Measurements from ENCODE around the gene LSM3. TPM values are rescaled to one million over a fixed set of nuclear protein-coding genes. Genes with fewer than 3 reads are reported as not detected.

Gene LSM3
- total and polyA plus RNA-seq, 7 experiments from 2014 or later: 6.0 to 26.2 (median 9.4) TPM

GRCh38 chr3:14132689-14133088, 45.9 kb upstream of the LSM3 start:
- Mint-ChIP-seq H3K4me3 (no peak overlapping the region), H3K36me3 (peaks cover 25 to 81% (median 31%) of the 10 kb centered on the region in 5 donors)
- CTCF ChIA-PET: interaction anchor here (0.6 kb wide), 1 partner anchor 905 kb away, joined by 5 read pairs; no protein-coding TSS in a partner anchor

GRCh38 chr3:14133188-14133800, 45.3 kb upstream of the LSM3 start:
- no peak for ATAC-seq
- H3K36me3 ChIP-seq (ENCODE audit: control insufficient read depth in 2 of 3, insufficient read depth in 3 of 3, low read length in 3 of 3): peaks cover 20 to 97% (median 36%) of the 10 kb centered on the region in 3 experiments
- peak overlapping the region in 1 of 9 donors; percentile 49 for H3K27ac Mint-ChIP-seq

More at GRCh38 chr3:14132689-14133088, 45.9 kb upstream of the LSM3 start:
- H3K4me1 ChIP-seq (ENCODE audit: control insufficient read depth in 2 of 2, insufficient read depth in 2 of 2, low read length in 2 of 2): no peaks in the 10 kb centered on the region
- H3K36me3 ChIP-seq (ENCODE audit: control insufficient read depth in 2 of 3, insufficient read depth in 3 of 3, low read length in 3 of 3): peaks cover 20 to 97% (median 36%) of the 10 kb centered on the region in 3 experiments
- H3K4me3 ChIP-seq (ENCODE audit: low read length): no peak overlapping the region
- ATAC-seq: no peak
- no peaks in the 10 kb centered on the region for H3K9me3 ChIP-seq (ENCODE audit: control insufficient read depth in 2 of 3, low read length in 3 of 3)
- no peak for DNase-seq
- POLR2A ChIA-PET: interaction anchor here (1.1 to 2.1 kb wide), 2 partner anchors 10 to 30 kb away, joined by 3 to 4 read pairs; no protein-coding TSS in a partner anchor
- intact Hi-C loops (cut with micrococcal nuclease): no loop called here
- no peaks in the 10 kb centered on the region for H3K27me3 Mint-ChIP-seq
- H3K27me3 ChIP-seq (ENCODE audit: control insufficient read depth in 2 of 2, insufficient read depth in 2 of 2, low read length in 2 of 2): no peaks in the 10 kb centered on the region
- no peak overlapping the region for H3K27ac ChIP-seq (ENCODE audit: low read depth, low read length)
- no peaks in the 10 kb centered on the region for H3K9me3 Mint-ChIP-seq
- no peak overlapping the region for H3K27ac Mint-ChIP-seq
- peaks cover 7 to 13% (median 10%) of the 10 kb centered on the region in 7 donors for H3K4me1 Mint-ChIP-seq

GRCh38 chr3:14133876-14134275, 44.7 kb upstream of the LSM3 start:
- ChIA-PET POLR2A (interaction anchor here (0.5 to 1.1 kb wide), 2 partner anchors 28 to 194 kb away, joined by 3 read pairs; no protein-coding TSS in a partner anchor), CTCF (no interaction called here)

More at GRCh38 chr3:14133188-14133800, 45.3 kb upstream of the LSM3 start:
- Mint-ChIP-seq H3K4me1 (peaks cover 3 to 8% (median 5%) of the 10 kb centered on the region in 7 donors), H3K4me3 (no peak overlapping the region), H3K27me3 (no peaks in the 10 kb centered on the region), H3K36me3 (peaks cover 23 to 78% (median 28%) of the 10 kb centered on the region in 5 donors), H3K9me3 (no peaks in the 10 kb centered on the region)
- intact Hi-C loops (cut with micrococcal nuclease): no loop called here
- POLR2A ChIA-PET: interaction anchor here (1.1 to 2.1 kb wide), 2 partner anchors 9 to 29 kb away, joined by 3 to 4 read pairs; no protein-coding TSS in a partner anchor
- Histone ChIP-seq H3K4me3 (ENCODE audit: low read length) (no peak overlapping the region), H3K4me1 (ENCODE audit: control insufficient read depth in 2 of 2, insufficient read depth in 2 of 2, low read length in 2 of 2) (no peaks in the 10 kb centered on the region), H3K27ac (ENCODE audit: low read depth, low read length) (no peak overlapping the region), H3K9me3 (ENCODE audit: control insufficient read depth in 2 of 3, low read length in 3 of 3) (no peaks in the 10 kb centered on the region), H3K27me3 (ENCODE audit: control insufficient read depth in 2 of 2, insufficient read depth in 2 of 2, low read length in 2 of 2) (no peaks in the 10 kb centered on the region)
- CTCF ChIA-PET: interaction anchor here (0.6 kb wide), 1 partner anchor 906 kb away, joined by 5 read pairs; no protein-coding TSS in a partner anchor
- DNase-seq: no peak

DNA sequence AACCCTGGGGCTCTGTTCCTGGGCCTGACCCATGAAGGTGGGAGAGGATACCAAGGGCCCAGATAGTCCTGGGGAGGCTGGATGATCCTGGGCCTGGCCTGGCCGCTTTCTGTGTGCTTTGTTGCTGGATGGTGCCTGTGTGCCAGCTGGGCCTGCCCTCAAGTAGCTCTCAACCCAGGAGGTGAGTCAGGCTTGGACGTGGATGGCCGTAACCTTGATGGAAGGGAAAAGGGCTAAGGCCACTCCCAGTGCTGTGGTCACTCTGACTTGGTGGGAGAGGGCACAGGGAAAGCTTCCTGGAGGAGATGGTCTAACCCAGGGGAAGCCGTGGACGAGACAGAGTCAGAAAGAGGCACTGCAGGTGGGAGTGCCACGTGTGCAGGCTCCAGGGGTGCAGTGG, 44.3 kb upstream of the LSM3 start:
- no peaks in the 10 kb centered on the region for H3K4me1 ChIP-seq (ENCODE audit: control insufficient read depth in 2 of 2, insufficient read depth in 2 of 2, low read length in 2 of 2)
- Mint-ChIP-seq H3K9me3 (no peaks in the 10 kb centered on the region), H3K36me3 (peaks cover 20 to 73% (median 23%) of the 10 kb centered on the region in 5 donors), H3K4me1 (peaks cover 0 to 5% (median under 1%) of the 10 kb centered on the region in 7 donors), H3K27me3 (no peaks in the 10 kb centered on the region), H3K27ac (peak overlapping the region in 1 of 9 donors; percentile 41), H3K4me3 (no peak overlapping the region)
- intact Hi-C loops (cut with micrococcal nuclease): no loop called here
- ChIA-PET POLR2A (interaction anchor here (0.5 kb wide), 1 partner anchor 194 kb away, joined by 3 read pairs; no protein-coding TSS in a partner anchor), CTCF (no interaction called here)
- ATAC-seq: no peak
- no peaks in the 10 kb centered on the region for H3K9me3 ChIP-seq (ENCODE audit: control insufficient read depth in 2 of 3, low read length in 3 of 3)
- H3K36me3 ChIP-seq (ENCODE audit: control insufficient read depth in 2 of 3, insufficient read depth in 3 of 3, low read length in 3 of 3): peaks cover 20 to 100% (median 35%) of the 10 kb centered on the region in 3 experiments
- H3K4me3 ChIP-seq (ENCODE audit: low read length): no peak overlapping the region
- DNase-seq: no peak
- no peaks in the 10 kb centered on the region for H3K27me3 ChIP-seq (ENCODE audit: control insufficient read depth in 2 of 2, insufficient read depth in 2 of 2, low read length in 2 of 2)
- H3K27ac ChIP-seq (ENCODE audit: low read depth, low read length): no peak overlapping the region

More at GRCh38 chr3:14133876-14134275, 44.7 kb upstream of the LSM3 start:
- Histone ChIP-seq H3K4me3 (ENCODE audit: low read length) (no peak overlapping the region), H3K4me1 (ENCODE audit: control insufficient read depth in 2 of 2, insufficient read depth in 2 of 2, low read length in 2 of 2) (no peaks in the 10 kb centered on the region), H3K27me3 (ENCODE audit: control insufficient read depth in 2 of 2, insufficient read depth in 2 of 2, low read length in 2 of 2) (no peaks in the 10 kb centered on the region), H3K9me3 (ENCODE audit: control insufficient read depth in 2 of 3, low read length in 3 of 3) (no peaks in the 10 kb centered on the region), H3K36me3 (ENCODE audit: control insufficient read depth in 2 of 3, insufficient read depth in 3 of 3, low read length in 3 of 3) (peaks cover 20 to 97% (median 36%) of the 10 kb centered on the region in 3 experiments), H3K27ac (ENCODE audit: low read depth, low read length) (no peak overlapping the region)
- Mint-ChIP-seq H3K36me3 (peaks cover 21 to 76% (median 23%) of the 10 kb centered on the region in 5 donors), H3K9me3 (no peaks in the 10 kb centered on the region), H3K27me3 (no peaks in the 10 kb centered on the region), H3K4me3 (no peak overlapping the region), H3K27ac (peak overlapping the region in 1 of 9 donors; percentile 41), H3K4me1 (peaks cover 0 to 5% (median 1%) of the 10 kb centered on the region in 7 donors)
- intact Hi-C loops (cut with micrococcal nuclease): no loop called here
- ATAC-seq (no peak), DNase-seq (no peak)

GRCh38 chr3:14135581-14135980, 43.0 kb upstream of the LSM3 start:
- Mint-ChIP-seq H3K27ac (peak overlapping the region in 1 of 9 donors; percentile 1), H3K27me3 (no peaks in the 10 kb centered on the region), H3K36me3 (peaks cover 11 to 69% (median 18%) of the 10 kb centered on the region in 5 donors), H3K9me3 (no peaks in the 10 kb centered on the region), H3K4me3 (no peak overlapping the region), H3K4me1 (peaks cover 2 to 7% (median 3%) of the 10 kb centered on the region in 7 donors)
- intact Hi-C loops (cut with micrococcal nuclease): no loop called here
- Histone ChIP-seq H3K36me3 (ENCODE audit: control insufficient read depth in 2 of 3, insufficient read depth in 3 of 3, low read length in 3 of 3) (peaks cover 19 to 98% (median 29%) of the 10 kb centered on the region in 3 experiments), H3K9me3 (ENCODE audit: control insufficient read depth in 2 of 3, low read length in 3 of 3) (no peaks in the 10 kb centered on the region), H3K27me3 (ENCODE audit: control insufficient read depth in 2 of 2, insufficient read depth in 2 of 2, low read length in 2 of 2) (no peaks in the 10 kb centered on the region), H3K4me3 (ENCODE audit: low read length) (no peak overlapping the region), H3K27ac (ENCODE audit: low read depth, low read length) (no peak overlapping the region), H3K4me1 (ENCODE audit: control insufficient read depth in 2 of 2, insufficient read depth in 2 of 2, low read length in 2 of 2) (peaks cover 2 to 5% of the 10 kb centered on the region in 2 donors)
- POLR2A ChIA-PET: no interaction called here
- CTCF ChIA-PET: no interaction called here
- DNase-seq (no peak), ATAC-seq (no peak)

GRCh38 chr3:14137004-14137403, 41.6 kb upstream of the LSM3 start:
- Mint-ChIP-seq H3K36me3 (peaks cover 6 to 59% (median 14%) of the 10 kb centered on the region in 5 donors), H3K27me3 (no peaks in the 10 kb centered on the region), H3K4me1 (peaks cover 12 to 21% (median 16%) of the 10 kb centered on the region in 7 donors), H3K4me3 (no peak overlapping the region), H3K27ac (no peak overlapping the region), H3K9me3 (no peaks in the 10 kb centered on the region)
- Histone ChIP-seq H3K9me3 (ENCODE audit: control insufficient read depth in 2 of 3, low read length in 3 of 3) (no peaks in the 10 kb centered on the region), H3K27me3 (ENCODE audit: control insufficient read depth in 2 of 2, insufficient read depth in 2 of 2, low read length in 2 of 2) (no peaks in the 10 kb centered on the region), H3K4me1 (ENCODE audit: control insufficient read depth in 2 of 2, insufficient read depth in 2 of 2, low read length in 2 of 2) (peaks cover 16 to 19% of the 10 kb centered on the region in 2 donors), H3K4me3 (ENCODE audit: low read length) (no peak overlapping the region), H3K27ac (ENCODE audit: low read depth, low read length) (no peak overlapping the region), H3K36me3 (ENCODE audit: control insufficient read depth in 2 of 3, insufficient read depth in 3 of 3, low read length in 3 of 3) (peaks cover 5 to 97% (median 17%) of the 10 kb centered on the region in 3 experiments)
- CTCF ChIA-PET: no interaction called here
- POLR2A ChIA-PET: interaction anchor here (1.7 kb wide), 1 partner anchor 12 kb away, joined by 5 read pairs; the partner anchor contains the start of genes CHCHD4 and TMEM43
- intact Hi-C loops (cut with micrococcal nuclease): no loop called here
- no peak for DNase-seq
- no peak for ATAC-seq
